GM08714 (cell line): ENCODE results near the gene GIGYF1.

Source experiments
- H3K4me3 ChIP-seq: fragments of 200-500 bp; sonication (Bioruptor generic); 2 replicates; pipeline ENCODE4 v1.5.1; 2014; ENCODE audit warnings: mild to moderate bottlenecking, low read length, inconsistent platforms
- ZNF274 ChIP-seq: IDR thresholded peaks from 2 replicates; pipeline ENCODE4 v1.6.1; 2012; ENCODE audit warnings: mild to moderate bottlenecking, low read depth, low read length

GIGYF1 gene

GRCh38 chr7:100649826-100650565 lies 44.1 kb downstream of the GIGYF1 start:
- H3K4me3 ChIP-seq = no peak overlapping the region
- no peak for TF ChIP-seq ZNF274

- H3K4me3 ChIP-seq = no peak overlapping the region
- TF ChIP-seq ZNF274 = no peak
Measured at GRCh38 chr7:100642534-100642907, 51.5 kb downstream of the GIGYF1 start.

DNA sequence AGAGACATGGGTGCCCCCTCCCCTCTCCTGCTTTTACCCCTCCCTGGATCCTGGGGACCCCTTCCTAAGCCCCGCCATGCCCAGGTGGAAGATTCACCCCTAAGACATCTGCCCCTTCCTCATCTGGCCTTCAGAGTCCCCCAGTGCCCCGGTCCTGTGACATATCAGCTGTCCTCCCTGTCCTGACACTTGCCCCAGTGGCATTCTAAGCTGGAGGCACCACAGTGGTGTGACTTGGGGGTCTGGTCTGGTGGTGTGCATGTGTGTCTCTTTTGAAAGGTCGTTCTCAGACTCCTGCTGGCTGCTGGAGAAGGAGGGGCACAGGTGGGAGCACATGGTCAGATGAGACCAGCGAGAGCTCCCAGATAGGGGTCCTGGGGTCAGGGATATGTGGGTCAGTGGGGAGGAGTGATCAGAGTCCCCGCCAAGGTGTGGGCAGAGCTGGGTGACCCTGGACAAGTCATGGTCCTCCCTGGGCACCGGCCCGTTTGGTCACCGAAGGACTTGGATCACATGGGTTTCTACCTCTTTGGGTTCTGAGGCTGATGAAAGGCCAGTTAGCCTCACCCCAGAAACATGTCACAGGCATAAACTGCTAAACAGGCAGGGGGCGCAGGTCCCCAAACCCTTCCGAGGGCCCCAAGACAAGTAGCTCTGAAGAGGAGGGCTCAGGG lies 52.1 kb downstream of the GIGYF1 start:
- no peak for TF ChIP-seq ZNF274
- H3K4me3 ChIP-seq = no peak overlapping the region

DNA sequence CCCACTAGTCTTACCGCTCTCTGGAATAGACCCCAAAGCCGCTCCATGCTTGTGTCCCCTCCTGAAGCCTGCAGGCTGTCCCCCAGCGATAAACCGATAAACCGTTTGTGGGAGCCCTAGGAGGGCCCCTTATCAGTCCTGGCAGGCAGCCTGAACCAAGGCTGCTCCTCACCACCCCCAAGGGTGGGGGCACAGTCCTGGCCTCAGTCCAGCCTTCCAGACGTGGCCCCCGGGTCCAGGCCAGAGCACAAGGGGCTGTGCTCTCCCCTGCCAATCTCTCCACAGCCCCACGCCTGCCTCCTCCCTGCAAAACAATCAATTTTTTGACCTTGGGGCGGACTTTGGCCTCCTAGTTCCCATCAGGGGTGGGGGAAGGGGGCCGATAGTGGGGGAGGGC lies 52.6 kb downstream of the GIGYF1 start, which contains the start of gene TFR2:
Gene TFR2, minus strand, starts transcription at position 90 of the 397 bp plus-strand sequence. Its CDS starts 43 bp downstream, at position 47.
- TF ChIP-seq ZNF274 = no peak
- no peak within 1 kb of the TSS for H3K4me3 ChIP-seq

DNA sequence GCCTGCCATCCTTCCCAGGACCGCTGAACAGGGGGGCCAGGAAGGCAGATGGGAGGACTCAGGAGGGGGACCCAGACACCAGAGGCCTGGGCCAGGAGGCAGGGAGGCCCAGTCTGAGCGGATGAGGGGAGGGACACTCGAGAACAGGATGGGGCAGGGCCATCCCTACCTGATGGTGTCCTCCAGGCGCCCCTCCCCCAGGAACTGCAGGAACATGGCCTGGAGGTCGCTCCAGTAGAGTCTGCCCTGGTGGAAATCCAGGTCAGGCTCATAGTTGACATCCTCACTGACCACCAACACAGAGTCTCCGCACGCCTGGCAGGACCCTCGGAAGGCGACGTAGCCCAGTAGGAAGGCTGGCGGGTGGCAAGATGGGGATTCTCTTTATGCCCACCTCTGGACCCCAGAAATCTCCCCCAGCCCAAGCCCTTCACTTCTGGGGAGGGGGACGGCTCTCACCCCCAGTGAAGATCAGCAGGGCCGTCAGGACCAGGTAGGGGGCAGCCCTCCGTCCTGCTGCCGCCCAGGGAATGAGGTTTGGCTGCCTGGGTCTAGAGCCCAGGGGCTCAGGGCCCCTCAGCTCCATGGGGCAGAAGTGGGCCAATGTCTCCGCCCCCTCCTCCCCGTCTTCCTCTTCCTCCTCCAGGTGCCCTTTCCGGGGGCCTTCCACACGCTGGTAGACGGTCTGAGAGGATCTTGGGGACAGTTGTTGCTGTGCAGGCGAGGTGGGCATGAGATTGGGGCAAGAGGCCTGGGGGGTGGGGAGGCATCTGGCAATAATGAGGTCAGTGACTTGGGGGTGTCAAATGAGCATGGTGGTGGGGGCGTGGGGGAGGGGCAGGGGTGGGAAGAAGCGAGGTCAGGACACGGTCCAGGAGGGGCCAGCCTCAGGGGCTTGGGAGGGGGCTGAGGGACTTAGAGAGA lies 53.3 kb downstream of the GIGYF1 start:
- no peak overlapping the region for H3K4me3 ChIP-seq
- TF ChIP-seq ZNF274 = no peak

- TF ChIP-seq ZNF274 = no peak
Measured at GRCh38 chr7:100639995-100640516, 54.0 kb downstream of the GIGYF1 start.

GRCh38 chr7:100632951-100633717 lies 60.9 kb downstream of the GIGYF1 start:
- H3K4me3 ChIP-seq = peak overlapping the region; percentile 14; the same call in 1 of the 2 replicates
- no peak for TF ChIP-seq ZNF274

More at GRCh38 chr7:100639995-100640516, 54.0 kb downstream of the GIGYF1 start:
- no peak overlapping the region for H3K4me3 ChIP-seq

DNA sequence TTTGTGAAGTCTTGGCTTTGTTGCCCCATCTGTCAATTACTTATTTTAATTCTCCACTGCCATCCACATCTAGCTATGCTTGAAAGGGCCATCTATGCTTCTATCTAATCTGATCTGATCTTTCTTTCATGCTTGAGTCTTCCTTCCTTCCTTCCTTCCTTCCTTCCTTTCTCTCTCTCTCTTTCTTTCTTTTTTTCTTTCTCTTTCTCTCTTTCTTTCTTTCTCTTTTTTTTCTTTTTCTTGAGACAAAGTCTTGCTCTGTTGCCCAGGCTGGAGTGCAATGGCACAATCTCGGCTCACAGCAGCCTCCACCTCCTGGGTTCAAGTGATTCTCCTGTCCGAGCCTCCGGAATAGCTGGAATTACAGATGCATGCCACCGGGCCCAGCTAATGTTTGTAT lies 64.0 kb downstream of the GIGYF1 start:
- no peak for TF ChIP-seq ZNF274
- no peak overlapping the region for H3K4me3 ChIP-seq
